ENCODE data around the gene MEGF6. TPM values are rescaled to one million over a fixed set of nuclear protein-coding genes. Genes with fewer than 3 reads are reported as not detected.

Gene MEGF6
- total and polyA plus RNA-seq, 9 of the 15 experiments (the other 6 are each of a cell fraction or from before 2014, with no cell fraction given): 0.03 to 1.7 (median 0.24) TPM; not detected in 3

- TF ChIP-seq ZFP91 (CRISPR knock-in tag; IDR thresholded peaks at IDR 0.05): 0 out of 2 replicates have a peak, but pooled peaks have one; percentile 32
- peak; percentile 58; the same call in 1 of the 2 replicates for TF ChIP-seq HLTF (IDR thresholded peaks at IDR 0.05)
- TF ChIP-seq LARP7 (IDR thresholded peaks at IDR 0.05): peak; percentile 90; the same call in 1 of the 2 replicates
- 0 out of 2 replicates have a peak, but pooled peaks have one; percentile 29 for TF ChIP-seq TOE1 (IDR thresholded peaks at IDR 0.05; ENCODE audit: borderline replicate concordance)
- TF ChIP-seq TOE1 (CRISPR knock-in tag; IDR thresholded peaks at IDR 0.05; ENCODE audit: borderline replicate concordance, low read depth): no peak
- TF ChIP-seq PRMT5 (CRISPR knock-in tag; IDR thresholded peaks at IDR 0.05): no peak
- no peak for TF ChIP-seq SMARCA4 (IDR thresholded peaks at IDR 0.05)
- TF ChIP-seq OTX1 (CRISPR knock-in tag; IDR thresholded peaks at IDR 0.05): peak; percentile 81; the same call in 1 of the 2 replicates
- TF ChIP-seq NR2C2 (CRISPR knock-in tag; IDR thresholded peaks at IDR 0.05): no peak
- TF ChIP-seq NR2C2 (tag; IDR thresholded peaks at IDR 0.05): peak; percentile 27; the same call in 1 of the 2 replicates
- TF ChIP-seq ZNF695 (CRISPR knock-in tag; IDR thresholded peaks at IDR 0.05): no peak
- TF ChIP-seq ZNF280A (IDR thresholded peaks at IDR 0.05; ENCODE audit: low read depth, partially characterized antibody): peak; percentile 8
- TF ChIP-seq, protein P1, sequence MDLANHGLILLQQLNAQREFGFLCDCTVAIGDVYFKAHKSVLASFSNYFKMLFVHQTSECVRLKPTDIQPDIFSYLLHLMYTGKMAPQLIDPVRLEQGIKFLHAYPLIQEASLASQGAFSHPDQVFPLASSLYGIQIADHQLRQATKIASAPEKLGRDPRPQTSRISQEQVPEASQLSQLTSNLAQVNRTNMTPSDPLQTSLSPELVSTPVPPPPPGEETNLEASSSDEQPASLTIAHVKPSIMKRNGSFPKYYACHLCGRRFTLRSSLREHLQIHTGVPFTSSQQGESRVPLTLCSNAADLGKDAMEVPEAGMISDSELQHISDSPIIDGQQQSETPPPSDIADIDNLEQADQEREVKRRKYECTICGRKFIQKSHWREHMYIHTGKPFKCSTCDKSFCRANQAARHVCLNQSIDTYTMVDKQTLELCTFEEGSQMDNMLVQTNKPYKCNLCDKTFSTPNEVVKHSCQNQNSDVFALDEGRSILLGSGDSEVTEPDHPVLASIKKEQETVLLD (IDR thresholded peaks at IDR 0.05): peak; percentile 38; the same call in 1 of the 2 replicates
- peak; percentile 89 for TF ChIP-seq SMARCA5 (IDR thresholded peaks at IDR 0.05)
- peak; percentile 94 for TF ChIP-seq HBP1 (CRISPR knock-in tag; IDR thresholded peaks at IDR 0.05)
- 0 out of 2 replicates have a peak, but pooled peaks have one; percentile 55 for TF ChIP-seq EGR1 (conservative IDR thresholded peaks at IDR 0.05)
- peak; percentile 47 for TF ChIP-seq ARHGAP35 (IDR thresholded peaks at IDR 0.05; ENCODE audit: partially characterized antibody)
- no peak for TF ChIP-seq GTF2F1 (IDR thresholded peaks at IDR 0.05; ENCODE audit: low read depth, low read length)
- TF ChIP-seq, protein P2, sequence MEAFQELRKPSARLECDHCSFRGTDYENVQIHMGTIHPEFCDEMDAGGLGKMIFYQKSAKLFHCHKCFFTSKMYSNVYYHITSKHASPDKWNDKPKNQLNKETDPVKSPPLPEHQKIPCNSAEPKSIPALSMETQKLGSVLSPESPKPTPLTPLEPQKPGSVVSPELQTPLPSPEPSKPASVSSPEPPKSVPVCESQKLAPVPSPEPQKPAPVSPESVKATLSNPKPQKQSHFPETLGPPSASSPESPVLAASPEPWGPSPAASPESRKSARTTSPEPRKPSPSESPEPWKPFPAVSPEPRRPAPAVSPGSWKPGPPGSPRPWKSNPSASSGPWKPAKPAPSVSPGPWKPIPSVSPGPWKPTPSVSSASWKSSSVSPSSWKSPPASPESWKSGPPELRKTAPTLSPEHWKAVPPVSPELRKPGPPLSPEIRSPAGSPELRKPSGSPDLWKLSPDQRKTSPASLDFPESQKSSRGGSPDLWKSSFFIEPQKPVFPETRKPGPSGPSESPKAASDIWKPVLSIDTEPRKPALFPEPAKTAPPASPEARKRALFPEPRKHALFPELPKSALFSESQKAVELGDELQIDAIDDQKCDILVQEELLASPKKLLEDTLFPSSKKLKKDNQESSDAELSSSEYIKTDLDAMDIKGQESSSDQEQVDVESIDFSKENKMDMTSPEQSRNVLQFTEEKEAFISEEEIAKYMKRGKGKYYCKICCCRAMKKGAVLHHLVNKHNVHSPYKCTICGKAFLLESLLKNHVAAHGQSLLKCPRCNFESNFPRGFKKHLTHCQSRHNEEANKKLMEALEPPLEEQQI (IDR thresholded peaks at IDR 0.05): no peak
- TF ChIP-seq PHB2 (IDR thresholded peaks at IDR 0.05; ENCODE audit: low read depth): 0 out of 2 replicates have a peak, but pooled peaks have one; percentile 59
Observed at GRCh38 chr1:3604997-3605823, 6.1 kb downstream of the MEGF6 start (continued).

All from K562 (cell line).